ENCODE measurements around the gene MYO9B. TPM values are rescaled to one million over a fixed set of nuclear protein-coding genes. Genes with fewer than 3 reads are reported as not detected.

Gene MYO9B
- total RNA-seq, 1 donor from 2014 or later: 54.2 TPM

- DNase-seq (ENCODE audit: low read depth): no peak
Measured at GRCh38 chr19:17060802-17061201, 14.8 kb upstream of the MYO9B start.

DNA sequence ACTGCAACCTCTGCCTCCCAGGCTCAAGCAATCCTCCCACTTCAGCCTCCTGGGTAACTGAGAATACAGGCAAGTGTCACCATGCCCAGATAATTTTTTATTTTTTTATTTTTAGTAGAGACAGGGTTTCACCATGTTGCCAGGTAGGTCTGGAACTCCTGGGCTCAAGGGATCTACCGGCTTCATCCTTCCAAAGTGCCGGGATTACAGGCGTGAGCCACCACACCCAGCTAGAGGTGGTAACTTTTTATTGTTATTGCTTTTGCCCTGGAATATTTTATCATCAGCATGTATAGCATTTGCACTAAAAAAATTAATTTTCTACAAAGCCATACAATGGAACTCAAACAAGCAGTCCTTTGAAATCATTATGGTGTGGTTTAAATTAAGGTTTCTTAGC, 14.4 kb upstream of the MYO9B start:
- no peak for DNase-seq (ENCODE audit: low read depth)

DNA sequence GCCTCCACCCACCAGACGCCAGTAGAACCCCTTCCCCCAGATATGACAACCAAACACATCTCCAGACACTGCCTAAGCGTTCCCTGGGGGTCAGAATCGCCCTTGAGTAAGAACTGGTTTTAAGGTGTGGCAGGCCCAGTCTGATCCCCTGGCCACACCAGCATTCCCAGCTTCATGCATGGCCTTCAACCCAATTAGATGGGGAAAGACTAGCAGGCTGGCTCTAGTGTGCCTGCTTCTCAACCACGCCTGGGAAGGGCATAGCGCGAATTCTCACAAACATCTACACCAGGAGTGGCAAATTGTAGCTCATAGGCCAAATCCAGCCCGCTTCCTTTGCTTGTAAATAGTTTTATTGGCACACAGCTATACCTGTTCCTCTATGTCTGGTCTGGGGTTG, 13.9 kb upstream of the MYO9B start:
- no peak for DNase-seq (ENCODE audit: low read depth)

- DNase-seq (ENCODE audit: low read depth): no peak
Measured at GRCh38 chr19:17063428-17063827, 12.1 kb upstream of the MYO9B start.

GRCh38 chr19:17069193-17069592, 6.4 kb upstream of the MYO9B start:
- no peak for DNase-seq (ENCODE audit: low read depth)

GRCh38 chr19:17070421-17070820, 5.2 kb upstream of the MYO9B start:
- DNase-seq (ENCODE audit: low read depth): no peak

- DNase-seq (ENCODE audit: low read depth): no peak
Measured at GRCh38 chr19:17070912-17071311, 4.7 kb upstream of the MYO9B start.

DNA sequence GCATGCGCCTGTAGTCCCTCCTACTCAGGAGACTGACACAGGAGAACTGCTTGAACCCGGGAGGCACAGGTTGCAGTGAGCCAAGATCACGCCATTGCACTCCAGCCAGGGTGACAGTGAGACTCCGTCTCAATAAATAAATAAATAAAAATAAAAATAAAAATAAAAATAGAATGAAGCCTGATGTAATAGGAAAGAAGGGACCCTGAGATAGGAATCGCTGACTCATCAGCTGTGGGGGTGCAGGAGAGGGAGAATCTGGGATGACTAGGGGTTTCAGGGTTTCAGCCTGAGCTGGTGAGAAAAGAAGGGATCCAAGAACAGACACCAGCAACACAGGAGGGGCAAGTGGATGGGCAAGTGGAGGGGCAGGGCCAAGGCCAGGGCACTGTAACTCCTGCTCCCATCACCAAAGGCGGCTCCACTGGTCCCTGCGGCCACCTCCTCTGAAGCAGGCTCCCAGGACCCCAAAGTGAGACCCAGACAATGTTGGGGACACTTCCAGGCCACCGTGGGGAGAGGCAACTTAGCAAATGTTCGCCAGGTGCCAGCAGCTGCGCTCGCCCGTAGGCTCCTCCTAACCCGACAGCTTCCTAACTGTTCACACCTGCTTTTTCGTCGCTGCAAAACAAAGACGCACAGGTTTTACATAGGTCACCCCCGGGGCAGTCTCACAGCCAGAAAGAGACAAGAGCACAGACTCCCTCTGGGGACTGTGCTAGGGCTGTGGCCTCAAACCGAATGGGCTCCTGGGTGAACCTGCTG, 1.5 kb upstream of the MYO9B start:
- no peak for DNase-seq (ENCODE audit: low read depth)

DNA sequence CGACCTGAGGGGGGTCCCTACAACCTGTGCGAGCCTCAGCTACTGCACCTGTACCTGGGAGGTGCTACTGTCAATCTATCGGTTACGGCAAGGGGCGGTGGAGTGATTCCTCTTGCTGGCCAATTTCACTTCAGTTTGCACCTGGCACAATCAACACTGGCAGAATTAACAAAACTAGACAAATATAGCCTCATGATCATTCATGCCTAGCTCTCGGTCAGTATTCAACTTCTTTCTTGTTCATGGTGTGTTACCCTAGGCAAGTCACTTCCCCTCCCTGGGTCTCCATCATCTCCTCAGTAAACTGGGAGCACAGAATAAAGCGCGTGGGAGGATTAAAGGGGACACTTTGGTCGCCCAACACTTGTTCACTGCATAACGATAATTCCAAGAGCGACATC, 943 bp upstream of the MYO9B start:
- no peak for DNase-seq (ENCODE audit: low read depth)

DNA sequence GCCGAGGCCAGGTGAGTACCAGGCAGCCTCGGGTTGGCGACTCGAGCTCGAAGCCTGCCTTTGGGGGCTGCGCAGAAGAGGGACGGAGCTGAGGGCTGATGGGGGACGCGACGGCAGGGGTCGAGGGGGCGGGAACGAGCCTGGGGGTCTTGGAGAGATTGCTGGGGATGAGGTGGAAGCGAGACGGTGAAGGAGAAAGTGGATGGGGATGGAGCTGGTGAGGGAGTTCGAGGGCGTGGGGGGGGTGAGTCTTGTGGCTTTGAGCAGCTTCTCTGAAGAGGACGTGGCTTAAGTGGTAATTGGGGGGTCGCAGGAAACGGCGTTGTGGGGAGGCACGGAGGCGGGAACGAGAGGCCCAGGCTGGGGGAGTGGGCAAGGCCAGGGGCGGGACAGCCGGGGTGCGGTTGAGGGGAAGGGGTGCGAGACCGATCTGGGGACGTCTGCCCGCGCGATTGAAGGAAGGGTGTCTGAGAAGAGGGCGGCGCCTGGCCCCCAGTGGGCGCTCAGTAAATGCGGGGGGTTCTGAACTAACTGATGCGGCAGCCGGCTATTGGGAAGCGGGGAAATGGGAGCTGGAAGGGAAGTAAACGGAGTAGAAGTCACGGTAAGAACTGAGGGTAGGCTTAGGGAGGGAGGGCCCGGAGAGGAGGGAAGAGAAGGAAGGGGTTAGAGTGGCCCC, 426 bp downstream of the MYO9B start:
- DNase-seq (ENCODE audit: low read depth): no peak

- DNase-seq (ENCODE audit: low read depth): no peak
Measured at GRCh38 chr19:17076543-17076991, 990 bp downstream of the MYO9B start.

DNA sequence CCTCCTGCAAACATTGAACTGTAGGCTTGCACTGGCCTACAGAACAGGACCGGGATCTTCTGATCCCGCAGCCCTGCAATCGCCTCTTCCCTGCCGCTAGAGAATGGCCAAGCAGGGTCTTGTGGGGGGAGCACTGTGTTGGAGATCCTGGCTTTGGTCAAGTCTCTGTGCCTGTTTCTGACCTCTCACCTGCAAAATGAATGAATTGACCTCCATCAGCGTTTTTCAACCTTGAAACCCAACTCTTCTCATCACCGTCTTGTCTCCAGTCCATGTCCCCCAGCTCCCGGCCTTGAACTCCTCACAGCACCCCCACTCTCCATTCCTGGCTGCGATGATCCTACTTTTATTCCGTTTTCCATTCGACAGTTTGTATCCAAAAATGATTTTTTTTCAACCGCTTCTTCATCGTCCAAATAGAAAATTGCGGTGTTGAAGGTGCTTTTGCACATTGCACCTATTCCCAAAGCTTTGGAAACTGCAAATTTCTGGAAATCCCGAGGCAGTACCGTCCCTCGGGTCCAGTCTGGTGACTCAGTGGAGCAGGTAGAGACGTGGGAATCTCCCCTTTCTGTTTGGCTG, 2.0 kb downstream of the MYO9B start:
- no peak for DNase-seq (ENCODE audit: low read depth)

GRCh38 chr19:17078036-17078919, 2.7 kb downstream of the MYO9B start:
- DNase-seq (ENCODE audit: low read depth): no peak

GRCh38 chr19:17078920-17079709, 3.5 kb downstream of the MYO9B start:
- no peak for DNase-seq (ENCODE audit: low read depth)

- peak; percentile 92 for DNase-seq (ENCODE audit: low read depth)
Measured at GRCh38 chr19:17079710-17080439, 4.3 kb downstream of the MYO9B start.

DNA sequence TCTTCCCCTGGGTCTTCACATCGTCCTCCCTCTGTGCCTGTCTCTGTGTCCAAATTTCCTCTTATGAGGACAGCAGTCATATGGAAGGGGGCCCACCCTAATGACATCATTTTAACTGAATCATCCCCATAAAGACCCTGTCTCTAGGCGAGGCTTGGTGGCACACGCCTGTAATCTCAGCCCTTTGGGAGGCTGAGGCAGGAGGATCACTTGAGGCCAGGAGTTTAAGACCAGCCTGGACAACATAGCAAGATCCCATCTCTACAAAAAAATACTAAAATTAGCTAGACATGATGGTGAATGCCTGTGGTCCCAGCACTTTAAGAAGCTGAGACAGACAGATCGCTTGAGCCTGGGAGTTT, 4.8 kb downstream of the MYO9B start:
- no peak for DNase-seq (ENCODE audit: low read depth)

DNA sequence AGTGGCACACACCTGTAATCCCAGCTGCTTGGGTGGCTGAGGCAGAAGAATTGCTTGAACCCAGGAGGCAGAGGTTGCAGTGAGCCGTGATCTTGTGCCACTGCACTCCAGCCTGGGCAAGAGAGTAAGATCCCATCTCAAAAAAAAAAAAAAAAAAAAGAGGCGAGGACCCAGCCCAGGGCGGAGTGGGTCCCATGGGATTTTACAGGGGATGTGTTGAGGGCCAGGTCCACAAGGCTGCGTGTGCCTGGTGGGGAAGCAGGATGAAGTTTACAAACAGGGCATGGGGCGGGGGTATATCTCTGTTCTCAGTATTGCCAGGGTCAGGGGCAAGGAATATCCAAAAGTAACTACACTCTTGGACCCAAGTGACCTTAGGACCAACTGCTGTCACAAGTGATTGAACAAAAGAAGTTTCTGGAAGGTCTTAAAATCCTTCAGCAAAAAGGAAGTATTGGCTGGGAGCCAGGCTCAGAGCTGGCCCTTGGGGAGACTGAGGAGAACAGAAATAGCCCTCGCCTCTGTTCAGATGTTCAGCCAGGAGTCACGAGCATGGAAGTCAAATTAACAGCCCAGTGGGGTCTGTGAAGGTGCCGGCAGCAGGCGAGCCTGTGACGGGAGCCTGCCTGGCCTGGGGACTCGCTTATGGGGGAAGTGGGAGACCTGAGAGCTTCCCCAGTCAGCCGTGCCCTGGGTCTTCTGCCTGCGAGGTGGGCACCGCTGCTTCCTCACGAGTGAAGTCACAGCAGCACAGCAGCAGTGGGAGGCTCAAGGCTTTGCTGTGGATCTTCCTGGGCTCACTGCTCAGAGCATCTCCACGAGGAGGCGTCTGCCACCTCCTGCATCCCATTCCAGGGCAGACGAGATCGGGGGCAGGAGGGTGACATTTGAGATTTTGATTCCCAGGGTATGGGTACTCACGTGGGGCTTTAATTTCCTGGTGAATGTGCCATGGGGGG, 6.4 kb downstream of the MYO9B start:
- DNase-seq (ENCODE audit: low read depth): no peak

DNA sequence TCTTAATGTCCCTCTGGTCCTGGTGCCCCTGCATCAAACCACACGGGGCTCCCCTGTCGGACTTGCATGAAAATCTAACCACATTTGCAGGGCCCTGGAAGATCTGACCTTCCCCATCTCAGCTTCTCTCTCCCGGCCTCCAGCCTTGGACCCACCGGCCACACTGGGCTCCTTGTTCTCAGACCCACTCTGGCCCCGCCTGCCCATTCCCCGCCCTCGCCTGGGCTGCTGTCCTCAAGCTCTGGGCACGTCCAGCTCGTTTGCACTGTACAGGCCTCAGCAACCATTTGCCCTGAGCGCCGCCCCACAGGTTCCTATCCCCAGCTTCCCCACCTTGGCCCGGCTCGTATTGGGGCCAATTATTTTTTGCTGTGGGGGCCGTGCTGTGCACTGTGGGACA, 10.5 kb downstream of the MYO9B start:
- no peak for DNase-seq (ENCODE audit: low read depth)

GRCh38 chr19:17086834-17087233, 11.3 kb downstream of the MYO9B start:
- no peak for DNase-seq (ENCODE audit: low read depth)
